Lung microvascular endothelial cell (primary cell): Measurements from ENCODE around the gene AREL1. TPM values are rescaled to one million over a fixed set of nuclear protein-coding genes. Genes with fewer than 3 reads are reported as not detected.

Experiments
- DNase-seq, 2 donors: peaks; one replicate each; pipeline versions ENCODE4 v3.0.0 to v3.0.0-alpha.2; 2010; ENCODE audit warnings: low read depth in 2 of 2
- total RNA-seq: library from RNA; depleted of rRNA; stranded (reverse); fragments of >200 nt; gene quantifications from 2 replicates; pipeline ENCODE4 v1.2.1, GENCODE V29; 2014

AREL1 gene
- total RNA-seq, 1 donor from 2014 or later, result 27.4 TPM

- DNase-seq, result no peak
These were observed 75.7 kb downstream of the AREL1 start for GRCh38 chr14:74637178-74637550.

- no peak for DNase-seq
These were observed 76.3 kb downstream of the AREL1 start for GRCh38 chr14:74636424-74637177.

GRCh38 chr14:74635847-74636246 lies 77.0 kb downstream of the AREL1 start:
- no peak for DNase-seq

GRCh38 chr14:74634964-74635363 lies 77.9 kb downstream of the AREL1 start:
- DNase-seq, result peak in 1 of 2 donors; percentile 54

GRCh38 chr14:74634481-74634880 lies 78.4 kb downstream of the AREL1 start:
- no peak for DNase-seq

- peak; percentile 13 to 40 for DNase-seq
These were observed 81.8 kb downstream of the AREL1 start for GRCh38 chr14:74630881-74631690.

- no peak for DNase-seq
These were observed 84.5 kb downstream of the AREL1 start for GRCh38 chr14:74628418-74628817.

GRCh38 chr14:74627076-74627475 lies 85.8 kb downstream of the AREL1 start:
- no peak for DNase-seq

- no peak for DNase-seq
These were observed 90.6 kb downstream of the AREL1 start for GRCh38 chr14:74622257-74622656.

GRCh38 chr14:74621556-74621955 lies 91.3 kb downstream of the AREL1 start:
- no peak for DNase-seq

GRCh38 chr14:74620923-74621322 lies 92.0 kb downstream of the AREL1 start:
- DNase-seq, result no peak

- peak; percentile 81 to 97 for DNase-seq
These were observed 92.4 kb downstream of the AREL1 start for GRCh38 chr14:74620497-74620921.

GRCh38 chr14:74619672-74620131 lies 93.2 kb downstream of the AREL1 start:
- DNase-seq, result peak; percentile 30 to 94

- peak; percentile 53 to 92 for DNase-seq
These were observed 94.6 kb downstream of the AREL1 start for GRCh38 chr14:74618078-74618952.

GRCh38 chr14:74616996-74617700 lies 95.7 kb downstream of the AREL1 start:
- peak; percentile 36 to 71 for DNase-seq

- peak; percentile 63 to 92 for DNase-seq
These were observed 96.4 kb downstream of the AREL1 start for GRCh38 chr14:74616507-74616906.

GRCh38 chr14:74615735-74616134 lies 97.1 kb downstream of the AREL1 start:
- no peak for DNase-seq

GRCh38 chr14:74614508-74615495 lies 98.1 kb downstream of the AREL1 start:
- DNase-seq, result no peak

- no peak for DNase-seq
These were observed 99.5 kb downstream of the AREL1 start for GRCh38 chr14:74613211-74613914.
